ENCODE measurements around the gene FOXN3.
A peak's percentile ranks its signal among the peaks of the same experiment; 100 is the strongest.

The FOXN3 gene

GRCh38 chr14:89126461-89126860 is 290.6 kb downstream of the FOXN3 start:
- H3K9ac ChIP-seq (ENCODE audit: low read depth, low read length, poor library complexity, severe bottlenecking), result no peak overlapping the region
- TF ChIP-seq EZH2phosphoT487 (IDR thresholded peaks at IDR 0.05; ENCODE audit: borderline replicate concordance), result no peak
- no peak for TF ChIP-seq CTCF (conservative IDR thresholded peaks at IDR 0.05; ENCODE audit: low read length)
- H4K20me1 ChIP-seq (ENCODE audit: insufficient read depth, low read length, poor library complexity, severe bottlenecking), result no peaks in the 10 kb centered on the region
- H3K36me3 ChIP-seq (ENCODE audit: insufficient read depth, low read length), result no peaks in the 10 kb centered on the region
- no peaks in the 10 kb centered on the region for H3K4me1 ChIP-seq (ENCODE audit: insufficient read depth, low read length, poor library complexity, severe bottlenecking)
- no peaks in the 10 kb centered on the region for H3K27me3 ChIP-seq (ENCODE audit: insufficient read depth, low read length, poor library complexity, severe bottlenecking)
- no peak overlapping the region for H3K4me3 ChIP-seq (ENCODE audit: low read length, poor library complexity, severe bottlenecking)
- H3K9me3 ChIP-seq (ENCODE audit: insufficient read depth, low read depth, low read length), result no peaks in the 10 kb centered on the region
- no peaks in the 10 kb centered on the region for H3F3A ChIP-seq (ENCODE audit: low read depth)
- H3K4me2 ChIP-seq (ENCODE audit: low read depth, low read length, poor library complexity, severe bottlenecking), result no peak overlapping the region
- no peaks in the 10 kb centered on the region for H3K9me2 ChIP-seq (replicated peaks; ENCODE audit: low read depth, low read length)
- 0 out of 2 replicates have a peak overlapping the region, but pooled peaks have one; percentile 40 for H2AFZ ChIP-seq (ENCODE audit: low read length)
- H3K79me2 ChIP-seq (ENCODE audit: insufficient read depth, low read length), result no peaks in the 10 kb centered on the region

GRCh38 chr14:89125216-89125615 is 291.8 kb downstream of the FOXN3 start:
- no peaks in the 10 kb centered on the region for H3K9me2 ChIP-seq (replicated peaks; ENCODE audit: low read depth, low read length)
- no peaks in the 10 kb centered on the region for H3K79me2 ChIP-seq (ENCODE audit: insufficient read depth, low read length)
- H3K4me2 ChIP-seq (ENCODE audit: low read depth, low read length, poor library complexity, severe bottlenecking), result no peak overlapping the region
- H4K20me1 ChIP-seq (ENCODE audit: insufficient read depth, low read length, poor library complexity, severe bottlenecking), result no peaks in the 10 kb centered on the region
- peaks cover 4% of the 10 kb centered on the region; the same call in 1 of the 2 replicates for H3K9me3 ChIP-seq (ENCODE audit: insufficient read depth, low read depth, low read length)
- no peak overlapping the region for H2AFZ ChIP-seq (ENCODE audit: low read length)
- no peak overlapping the region for H3K4me3 ChIP-seq (ENCODE audit: low read length, poor library complexity, severe bottlenecking)
- no peak overlapping the region for H3K9ac ChIP-seq (ENCODE audit: low read depth, low read length, poor library complexity, severe bottlenecking)
- no peaks in the 10 kb centered on the region for H3F3A ChIP-seq (ENCODE audit: low read depth)
- H3K27me3 ChIP-seq (ENCODE audit: insufficient read depth, low read length, poor library complexity, severe bottlenecking), result no peaks in the 10 kb centered on the region
- H3K36me3 ChIP-seq (ENCODE audit: insufficient read depth, low read length), result no peaks in the 10 kb centered on the region
- no peaks in the 10 kb centered on the region for H3K4me1 ChIP-seq (ENCODE audit: insufficient read depth, low read length, poor library complexity, severe bottlenecking)
- TF ChIP-seq EZH2phosphoT487 (IDR thresholded peaks at IDR 0.05; ENCODE audit: borderline replicate concordance), result no peak
- no peak for TF ChIP-seq CTCF (conservative IDR thresholded peaks at IDR 0.05; ENCODE audit: low read length)

- Histone ChIP-seq H3K9ac (ENCODE audit: low read depth, low read length, poor library complexity, severe bottlenecking) (no peak overlapping the region), H3F3A (ENCODE audit: low read depth) (no peaks in the 10 kb centered on the region), H4K20me1 (ENCODE audit: insufficient read depth, low read length, poor library complexity, severe bottlenecking) (no peaks in the 10 kb centered on the region), H3K79me2 (ENCODE audit: insufficient read depth, low read length) (no peaks in the 10 kb centered on the region), H3K9me3 (ENCODE audit: insufficient read depth, low read depth, low read length) (peaks cover 4% of the 10 kb centered on the region; the same call in 1 of the 2 replicates), H3K9me2 (replicated peaks; ENCODE audit: low read depth, low read length) (no peaks in the 10 kb centered on the region), H3K4me3 (ENCODE audit: low read length, poor library complexity, severe bottlenecking) (no peak overlapping the region), H3K4me2 (ENCODE audit: low read depth, low read length, poor library complexity, severe bottlenecking) (no peak overlapping the region), H3K4me1 (ENCODE audit: insufficient read depth, low read length, poor library complexity, severe bottlenecking) (no peaks in the 10 kb centered on the region), H3K36me3 (ENCODE audit: insufficient read depth, low read length) (no peaks in the 10 kb centered on the region), H2AFZ (ENCODE audit: low read length) (no peak overlapping the region), H3K27me3 (ENCODE audit: insufficient read depth, low read length, poor library complexity, severe bottlenecking) (no peaks in the 10 kb centered on the region)
- TF ChIP-seq CTCF (conservative IDR thresholded peaks at IDR 0.05; ENCODE audit: low read length), result no peak
- TF ChIP-seq EZH2phosphoT487 (IDR thresholded peaks at IDR 0.05; ENCODE audit: borderline replicate concordance), result no peak
Observed at GRCh38 chr14:89123851-89124250, 293.2 kb downstream of the FOXN3 start.
